ENCODE data around the gene FUT4. TPM values are rescaled to one million over a fixed set of nuclear protein-coding genes. Genes with fewer than 3 reads are reported as not detected.

FUT4 gene
- polyA plus RNA-seq, 1 donor from 2014 or later = 0.62 TPM

DNA sequence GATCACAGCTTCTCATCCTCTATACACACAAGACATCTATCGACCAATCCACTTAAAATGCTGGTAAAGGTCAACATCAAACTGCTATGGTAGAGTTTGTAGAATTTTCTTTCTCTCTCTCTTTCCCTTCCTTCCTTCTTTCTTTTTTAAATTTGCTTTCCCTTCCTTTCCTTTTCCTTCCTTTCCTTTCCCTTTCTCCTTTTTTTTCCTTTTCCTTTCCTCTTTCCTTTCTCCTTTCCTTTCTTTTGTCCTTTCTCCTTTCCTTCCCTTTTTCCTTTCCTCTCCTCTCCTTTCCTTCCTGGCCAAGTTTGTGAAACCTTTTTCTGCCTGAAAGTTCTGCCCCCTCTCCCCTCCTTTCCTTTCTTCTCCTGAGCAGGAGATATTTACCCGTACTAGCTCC lies 28.3 kb upstream of the FUT4 start:
- Histone ChIP-seq H3K9me2 (ENCODE audit: insufficient read depth, low read length) (no peaks in the 10 kb centered on the region), H3K9me3 (ENCODE audit: low read length) (no peaks in the 10 kb centered on the region), H3K79me2 (replicated peaks; ENCODE audit: insufficient read depth, low read length) (no peaks in the 10 kb centered on the region), H3K4me2 (ENCODE audit: low read length) (no peak overlapping the region), H3K9ac (ENCODE audit: low read length) (no peak overlapping the region), H3F3A (ENCODE audit: insufficient read depth, low read length, poor library complexity, severe bottlenecking) (no peaks in the 10 kb centered on the region), H2AFZ (ENCODE audit: low read depth, low read length) (no peak overlapping the region), H3K27ac (ENCODE audit: low read length) (no peak overlapping the region), H3K36me3 (ENCODE audit: insufficient read depth, low read length) (no peaks in the 10 kb centered on the region), H3K4me3 (ENCODE audit: low read length) (no peak overlapping the region), H3K27me3 (ENCODE audit: insufficient read depth, low read depth, low read length) (no peaks in the 10 kb centered on the region), H4K20me1 (ENCODE audit: insufficient read depth) (no peaks in the 10 kb centered on the region)
- TF ChIP-seq MXI1 (conservative IDR thresholded peaks at IDR 0.05; ENCODE audit: poor library complexity, severe bottlenecking) (no peak), SMC3 (conservative IDR thresholded peaks at IDR 0.05; ENCODE audit: poor library complexity) (no peak), TAF1 (IDR thresholded peaks at IDR 0.05; ENCODE audit: low read depth) (no peak), POLR2AphosphoS5 (IDR thresholded peaks at IDR 0.05) (no peak), EP300 (conservative IDR thresholded peaks at IDR 0.05; ENCODE audit: poor library complexity, severe bottlenecking) (no peak), CTCF (IDR thresholded peaks at IDR 0.05; ENCODE audit: poor library complexity, severe bottlenecking) (no peak), EZH2 (IDR thresholded peaks at IDR 0.05; ENCODE audit: borderline replicate concordance, insufficient read depth, low read length, poor library complexity, severe bottlenecking) (no peak), RAD21 (conservative IDR thresholded peaks at IDR 0.05) (no peak), REST (IDR thresholded peaks at IDR 0.05; ENCODE audit: borderline replicate concordance) (no peak)

DNA sequence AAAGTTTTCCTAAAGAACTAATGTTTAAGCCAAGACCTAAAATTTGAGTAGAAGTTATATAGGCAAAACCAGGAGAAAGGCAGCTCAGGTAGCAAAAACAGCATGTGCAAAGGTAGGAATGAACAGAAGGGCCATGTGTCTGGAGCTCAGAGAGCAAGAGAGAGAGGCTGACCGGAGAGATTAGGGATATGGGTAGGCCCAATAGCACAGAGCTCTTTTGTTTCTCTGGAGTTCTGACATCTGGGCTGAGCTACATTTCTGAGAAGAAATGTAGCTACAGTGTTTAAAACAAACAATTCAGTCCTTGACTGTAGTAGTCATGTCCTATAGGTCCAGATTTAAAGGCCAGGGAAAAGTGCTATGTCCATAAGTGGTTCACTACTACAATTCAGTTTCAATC lies 27.0 kb upstream of the FUT4 start:
- no peak overlapping the region for H3K9ac ChIP-seq (ENCODE audit: low read length)

More for the DNA sequence above, 27.0 kb upstream of the FUT4 start:
- Histone ChIP-seq H4K20me1 (ENCODE audit: insufficient read depth) (no peaks in the 10 kb centered on the region), H3K9me2 (ENCODE audit: insufficient read depth, low read length) (no peaks in the 10 kb centered on the region), H3K9me3 (ENCODE audit: low read length) (no peaks in the 10 kb centered on the region), H3K4me3 (ENCODE audit: low read length) (no peak overlapping the region), H3K79me2 (replicated peaks; ENCODE audit: insufficient read depth, low read length) (no peaks in the 10 kb centered on the region), H2AFZ (ENCODE audit: low read depth, low read length) (no peak overlapping the region), H3K27me3 (ENCODE audit: insufficient read depth, low read depth, low read length) (no peaks in the 10 kb centered on the region), H3K27ac (ENCODE audit: low read length) (no peak overlapping the region), H3F3A (ENCODE audit: insufficient read depth, low read length, poor library complexity, severe bottlenecking) (no peaks in the 10 kb centered on the region), H3K36me3 (ENCODE audit: insufficient read depth, low read length) (no peaks in the 10 kb centered on the region), H3K4me2 (ENCODE audit: low read length) (no peak overlapping the region)
- TF ChIP-seq MXI1 (conservative IDR thresholded peaks at IDR 0.05; ENCODE audit: poor library complexity, severe bottlenecking) (no peak), EZH2 (IDR thresholded peaks at IDR 0.05; ENCODE audit: borderline replicate concordance, insufficient read depth, low read length, poor library complexity, severe bottlenecking) (no peak), SMC3 (conservative IDR thresholded peaks at IDR 0.05; ENCODE audit: poor library complexity) (no peak), REST (IDR thresholded peaks at IDR 0.05; ENCODE audit: borderline replicate concordance) (no peak), EP300 (conservative IDR thresholded peaks at IDR 0.05; ENCODE audit: poor library complexity, severe bottlenecking) (no peak), TAF1 (IDR thresholded peaks at IDR 0.05; ENCODE audit: low read depth) (no peak), RAD21 (conservative IDR thresholded peaks at IDR 0.05) (no peak), POLR2AphosphoS5 (IDR thresholded peaks at IDR 0.05) (no peak)
